GM21515 (cell line): ENCODE results near the gene BEGAIN.

Experiments used
- ATAC-seq: cut with Tn5 transposase; IDR thresholded peaks from one replicate; pipeline ENCODE4 v1.9.1; 2021; ENCODE audit not compliant: unreplicated experiment

The BEGAIN gene

DNA sequence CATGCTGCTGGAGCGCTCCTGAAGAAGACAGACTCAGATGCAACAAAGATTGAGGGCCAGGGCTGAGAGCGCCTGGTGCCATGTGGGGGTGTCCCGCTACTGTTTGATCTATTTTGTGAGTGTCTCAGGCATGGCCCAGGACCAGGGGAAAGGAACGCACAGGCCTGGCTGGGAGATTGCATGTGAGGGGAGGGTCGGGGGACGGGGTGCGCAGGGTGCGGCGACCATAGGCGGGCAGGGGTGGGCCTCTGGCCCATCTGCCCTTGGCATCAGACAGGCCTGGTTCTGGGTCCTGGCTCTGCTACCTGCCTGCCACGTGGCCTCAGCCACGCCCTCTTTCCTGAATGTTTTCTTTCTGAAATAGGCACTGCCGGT, 47.5 kb downstream of the BEGAIN start:
- ATAC-seq = no peak

DNA sequence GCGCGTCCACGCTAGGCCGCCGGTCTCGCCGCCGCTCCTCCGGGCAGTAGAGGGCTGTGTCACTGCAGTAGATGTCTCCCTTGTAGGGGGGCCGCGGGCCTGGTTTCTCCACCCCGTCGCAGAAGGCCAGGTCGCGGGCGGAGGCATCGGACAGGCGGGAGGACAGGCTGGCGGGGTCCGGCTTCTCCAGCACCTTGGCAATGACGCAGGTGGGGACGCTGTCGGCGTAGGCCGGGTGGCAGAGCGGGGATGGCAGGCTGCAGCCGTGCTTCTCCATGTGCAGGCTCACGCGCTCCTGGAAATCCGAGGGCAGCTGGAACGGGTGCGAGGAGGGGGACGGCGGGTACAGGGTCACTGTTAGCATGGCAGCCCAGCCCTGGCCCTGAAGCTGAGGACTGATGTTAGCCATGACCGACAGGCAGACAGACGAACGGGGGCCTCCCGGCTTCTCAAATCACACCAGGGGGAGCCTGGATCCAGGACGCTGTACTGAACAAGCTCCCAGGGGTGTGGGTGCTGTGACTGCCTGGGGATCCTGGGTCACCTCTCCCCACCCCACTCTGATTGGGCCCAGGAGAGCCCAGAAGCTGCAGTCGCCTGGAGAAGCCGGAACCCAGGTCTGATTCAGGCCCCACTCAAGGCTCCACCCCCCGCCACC, 48.1 kb downstream of the BEGAIN start:
- no peak for ATAC-seq

DNA sequence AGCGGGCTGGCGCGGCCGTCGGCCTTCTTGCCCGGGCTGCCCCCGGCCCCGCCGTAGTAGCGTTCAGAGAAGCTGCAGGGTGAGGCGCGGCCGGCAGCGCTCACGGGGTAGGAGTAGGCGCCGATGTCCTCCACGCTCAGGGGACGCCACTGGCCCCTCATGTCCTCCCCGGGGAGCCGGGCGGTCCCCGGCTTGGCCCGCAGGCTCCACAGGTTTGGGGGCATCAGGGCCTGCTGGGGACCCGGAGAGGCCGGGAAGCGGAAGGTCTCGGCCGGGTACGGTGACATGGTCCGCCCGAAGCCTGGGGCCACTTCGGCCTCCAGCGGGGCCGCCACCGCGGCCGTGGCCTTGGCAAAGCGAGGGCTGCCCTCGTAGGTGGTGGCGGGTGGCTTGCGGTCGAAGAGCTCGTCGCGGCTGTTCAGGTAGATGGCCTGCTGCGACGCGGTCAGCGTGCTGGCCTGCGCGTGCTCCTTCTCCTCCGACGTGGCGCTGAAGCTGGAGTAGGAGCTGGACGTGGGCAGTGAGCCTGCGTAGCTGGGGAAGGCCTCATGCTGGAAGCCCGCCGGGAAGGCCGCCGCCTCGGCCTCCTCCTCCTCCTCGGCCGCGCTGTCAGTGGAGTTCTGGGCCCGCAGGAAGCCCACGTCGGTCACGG, 48.7 kb downstream of the BEGAIN start:
- no peak for ATAC-seq

DNA sequence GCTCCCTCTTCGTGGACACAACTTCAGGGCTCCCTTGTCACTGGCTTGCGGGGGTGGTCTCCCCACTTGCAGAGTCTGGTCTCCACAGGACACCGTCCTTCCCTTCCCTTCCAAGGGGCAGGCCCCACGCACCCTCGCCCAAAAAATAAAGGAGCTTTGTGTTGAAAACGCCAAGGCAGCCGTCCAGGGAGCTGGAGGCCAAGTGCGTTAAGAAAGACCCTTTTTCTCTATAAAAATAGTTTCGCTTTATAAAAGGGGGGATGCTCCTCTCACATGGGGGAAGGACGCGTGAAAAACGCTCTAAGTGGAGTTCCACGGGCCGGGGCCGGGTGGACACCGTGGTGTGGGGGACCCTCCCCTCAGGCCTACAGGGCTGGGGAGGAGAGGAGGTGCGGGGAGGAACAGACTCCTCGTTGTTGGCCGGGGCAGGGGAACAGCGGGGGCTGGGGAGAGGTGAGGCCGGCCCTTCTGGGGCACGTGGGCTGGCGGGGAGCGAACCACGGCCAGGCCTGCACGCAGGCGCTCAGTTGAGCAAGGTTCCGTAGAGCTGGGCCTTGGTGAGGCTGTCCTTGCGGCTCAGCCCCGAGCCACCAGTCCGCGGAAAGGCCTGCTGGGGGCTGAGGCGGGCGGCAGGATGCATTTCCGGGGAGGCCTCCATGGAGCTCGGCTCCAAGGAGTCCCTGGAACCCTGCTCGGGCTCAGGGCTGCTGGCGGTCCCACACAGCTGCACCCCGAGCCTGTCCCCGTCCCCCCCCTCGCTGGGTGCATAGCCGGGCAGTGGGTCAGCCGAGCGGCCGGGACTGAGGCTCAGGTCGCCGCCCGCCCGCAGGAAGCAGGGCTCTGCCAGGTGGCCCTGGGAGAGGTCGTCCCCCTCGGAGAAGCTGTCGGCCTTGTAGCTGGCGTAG, 49.5 kb downstream of the BEGAIN start:
- ATAC-seq = no peak

- ATAC-seq = no peak
Observed at GRCh38 chr14:100536721-100537445, 50.3 kb downstream of the BEGAIN start.

GRCh38 chr14:100536121-100536510, 51.1 kb downstream of the BEGAIN start:
- no peak for ATAC-seq

- no peak for ATAC-seq
Observed at GRCh38 chr14:100535287-100536120, 51.7 kb downstream of the BEGAIN start.

DNA sequence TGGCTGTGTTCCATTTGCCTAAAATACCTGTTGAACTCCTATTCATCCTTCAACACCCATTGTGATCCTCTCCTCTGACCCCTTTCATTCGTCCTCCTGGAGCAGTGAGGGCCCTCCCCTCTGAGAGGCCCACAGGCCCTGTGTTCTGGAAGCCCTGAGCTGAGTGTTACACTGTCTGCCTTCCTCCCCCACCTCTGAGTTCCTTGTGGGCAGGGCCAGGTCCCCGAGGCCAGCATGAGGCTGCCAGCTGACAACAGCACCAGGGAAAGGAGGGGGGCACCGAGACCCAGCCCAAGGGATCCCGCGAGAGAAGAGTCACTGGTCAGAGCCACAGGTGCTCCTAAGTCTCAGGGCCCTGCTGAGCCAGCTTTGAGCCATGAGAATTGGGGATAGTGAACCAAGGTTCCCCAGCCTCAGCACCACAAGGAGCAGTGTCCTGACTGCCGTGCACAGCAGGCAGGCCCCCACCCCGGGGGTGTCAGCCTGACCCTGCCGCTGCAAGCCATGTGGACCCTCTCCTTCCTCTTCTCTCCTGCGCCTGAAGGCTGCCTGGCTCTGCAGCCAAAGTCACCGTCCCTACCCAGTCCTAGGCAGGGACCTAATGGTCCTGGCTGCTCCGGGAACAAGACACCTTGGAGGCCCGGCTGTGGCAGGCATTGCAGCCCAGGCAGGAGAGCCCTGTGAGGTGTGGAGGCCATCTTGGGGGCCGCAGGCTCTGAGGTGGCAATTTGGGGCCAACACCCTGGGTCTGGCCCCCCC, 52.5 kb downstream of the BEGAIN start:
- ATAC-seq = no peak

GRCh38 chr14:100533656-100534485, 53.3 kb downstream of the BEGAIN start:
- ATAC-seq = no peak

DNA sequence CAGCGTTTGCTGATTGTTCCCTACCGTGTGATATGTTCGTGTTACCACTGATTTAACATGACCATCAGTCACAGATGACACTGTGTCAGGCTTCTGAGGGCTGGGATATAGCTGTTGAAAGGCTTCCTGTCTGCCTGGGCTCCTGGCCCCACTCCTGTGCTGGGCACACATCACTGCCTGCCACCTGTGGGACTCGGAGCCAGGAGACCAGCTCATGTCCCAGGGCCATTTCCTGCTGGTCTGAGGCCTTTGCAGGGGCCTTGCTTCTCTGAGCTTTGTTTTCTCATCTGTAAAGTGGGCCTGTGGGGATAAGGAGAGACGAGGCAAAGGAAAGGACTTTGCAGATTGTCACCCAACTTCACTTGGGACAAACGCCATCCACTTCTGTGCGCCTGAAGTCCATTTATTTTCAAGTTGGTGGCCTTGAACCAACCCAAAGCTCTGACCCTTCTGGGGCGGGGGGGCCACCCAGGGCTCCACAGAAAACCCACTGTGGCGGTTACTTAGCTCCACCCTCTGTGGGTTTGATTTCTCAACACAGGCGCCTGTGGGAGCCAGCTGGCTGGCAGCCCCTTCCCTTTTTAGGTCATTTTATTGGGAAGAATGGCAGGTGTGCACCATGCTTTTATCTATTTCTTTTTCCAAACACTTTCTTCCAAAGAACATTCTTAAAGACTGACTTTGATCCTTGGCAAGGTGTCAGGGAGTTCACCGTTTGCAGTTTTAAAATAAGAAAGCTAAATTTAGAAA, 54.1 kb downstream of the BEGAIN start:
- no peak for ATAC-seq

GRCh38 chr14:100532154-100532861, 54.9 kb downstream of the BEGAIN start:
- ATAC-seq = no peak

DNA sequence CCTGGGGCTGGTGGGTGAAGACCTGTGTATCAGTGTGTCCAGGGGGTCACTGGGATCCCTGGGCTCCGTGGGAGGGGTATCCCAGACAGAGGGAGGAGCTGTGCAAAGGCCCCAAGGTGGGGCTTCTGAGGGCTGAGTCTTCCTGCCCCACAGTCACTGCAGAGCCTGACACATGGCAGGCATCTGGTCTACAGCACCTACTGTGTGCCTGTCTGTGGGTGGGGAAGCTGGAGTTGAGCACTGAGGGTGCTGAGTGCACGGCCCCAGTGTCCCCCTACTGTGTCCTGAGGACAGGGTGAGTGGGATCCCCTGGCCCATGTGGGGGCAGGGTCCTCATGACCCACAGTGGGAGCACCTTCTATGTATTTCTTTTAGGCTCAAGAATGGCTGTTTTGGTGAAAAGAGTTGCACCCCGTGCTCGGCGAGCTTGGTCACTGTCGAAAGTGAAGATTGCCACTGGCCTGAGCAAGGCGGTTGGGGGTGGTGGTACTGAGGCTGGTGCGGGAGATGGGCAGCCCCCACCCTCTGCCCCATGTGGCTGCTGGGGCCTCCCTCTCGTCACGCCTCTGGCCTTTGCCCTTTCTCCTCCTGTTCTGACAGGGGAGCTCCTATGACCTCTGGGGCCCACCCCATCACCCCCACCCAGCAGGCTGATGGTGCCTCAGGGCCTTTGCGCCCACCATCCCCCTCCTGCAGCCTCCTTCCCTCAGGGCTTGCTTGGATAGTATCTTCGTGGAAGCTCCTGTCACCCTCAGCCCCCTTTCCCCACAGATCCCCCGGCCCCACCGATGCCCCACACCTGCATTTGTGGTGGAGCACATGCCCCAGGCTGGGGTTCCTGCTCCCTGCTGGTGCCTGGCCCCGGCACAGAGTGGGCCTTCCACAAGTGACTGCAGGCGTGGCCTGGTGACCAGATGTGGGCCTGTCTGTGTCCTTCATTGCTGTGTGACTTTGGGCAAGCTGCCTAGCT, 55.8 kb downstream of the BEGAIN start:
- no peak for ATAC-seq

- no peak for ATAC-seq
Observed at GRCh38 chr14:100530270-100531072, 56.7 kb downstream of the BEGAIN start.

DNA sequence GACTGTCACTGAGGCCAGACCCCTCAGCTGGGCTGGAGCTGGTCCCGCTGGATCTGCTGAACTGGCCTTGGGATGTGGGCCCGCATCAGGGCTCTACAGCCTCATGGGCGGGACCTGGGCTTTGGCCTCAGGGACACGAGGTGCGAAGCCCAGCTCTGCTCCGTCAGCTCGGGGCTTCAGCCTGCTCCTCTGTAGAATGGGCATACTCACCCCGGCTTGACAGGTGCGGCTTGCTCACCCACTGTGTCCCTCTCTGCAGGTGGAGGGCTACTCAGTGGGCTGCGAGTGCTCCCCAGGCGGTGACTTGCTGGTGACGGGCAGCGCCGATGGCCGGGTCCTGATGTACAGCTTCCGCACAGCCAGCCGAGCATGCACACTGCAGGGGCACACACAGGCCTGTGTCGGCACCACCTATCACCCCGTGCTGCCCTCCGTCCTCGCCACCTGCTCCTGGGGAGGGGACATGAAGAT, 57.6 kb downstream of the BEGAIN start:
- ATAC-seq = no peak

GRCh38 chr14:100528962-100529560, 58.2 kb downstream of the BEGAIN start:
- no peak for ATAC-seq
